ENCODE results near the gene ZNF816.
"Not testable (repeated sequence)": the region's sequence is repeated elsewhere in the genome, so short reads cannot be mapped to it uniquely, and the experiment has no call there.

Gene ZNF816

DNA sequence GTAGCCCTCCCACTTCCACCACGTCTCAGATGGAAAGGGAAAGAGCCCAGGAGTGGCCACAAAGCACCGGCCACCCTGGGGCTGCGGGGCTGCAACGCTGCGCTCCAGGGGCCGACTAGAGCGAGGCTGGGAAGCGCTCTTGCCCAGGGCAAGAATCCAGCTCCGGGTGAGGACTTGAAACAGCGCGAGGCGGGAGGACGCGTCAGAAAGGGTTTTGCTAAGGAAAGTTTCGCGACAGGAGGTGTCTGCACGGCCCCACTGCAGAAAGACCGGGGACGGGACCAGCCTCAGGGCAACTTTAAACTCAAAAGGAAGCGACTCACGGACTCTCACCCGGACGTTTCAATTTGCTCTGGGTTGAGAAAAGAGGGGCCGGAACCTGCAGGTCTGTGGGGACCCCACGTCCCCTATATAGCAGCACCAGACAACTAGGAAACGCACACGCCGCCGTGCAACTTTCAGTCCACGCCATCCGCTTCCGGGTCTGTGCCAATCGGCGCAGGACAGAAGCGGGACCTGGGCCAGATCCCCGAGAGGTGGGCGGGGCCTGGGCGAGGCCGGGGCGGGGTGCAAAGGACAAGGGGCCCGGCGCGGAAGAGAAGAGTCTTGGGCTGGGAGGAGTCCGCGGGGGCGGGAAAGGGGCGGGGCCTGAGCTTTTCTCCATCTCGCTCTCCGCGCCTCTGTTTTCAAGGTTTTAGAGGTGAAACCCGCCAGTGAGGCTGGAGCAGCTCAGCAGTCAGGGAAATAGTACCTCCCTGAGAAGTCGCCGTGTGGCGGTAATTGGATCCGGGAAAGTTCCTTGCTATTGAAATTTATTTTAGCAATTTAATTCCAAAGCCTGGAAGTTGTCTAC, at the start of gene ZNF816:
Gene ZNF816, minus strand, starts transcription at position 488 of the 853 bp plus-strand sequence. CDS start 6,792 bp downstream, outside the sequence.
- peak; percentile 98 for DNase-seq

DNA sequence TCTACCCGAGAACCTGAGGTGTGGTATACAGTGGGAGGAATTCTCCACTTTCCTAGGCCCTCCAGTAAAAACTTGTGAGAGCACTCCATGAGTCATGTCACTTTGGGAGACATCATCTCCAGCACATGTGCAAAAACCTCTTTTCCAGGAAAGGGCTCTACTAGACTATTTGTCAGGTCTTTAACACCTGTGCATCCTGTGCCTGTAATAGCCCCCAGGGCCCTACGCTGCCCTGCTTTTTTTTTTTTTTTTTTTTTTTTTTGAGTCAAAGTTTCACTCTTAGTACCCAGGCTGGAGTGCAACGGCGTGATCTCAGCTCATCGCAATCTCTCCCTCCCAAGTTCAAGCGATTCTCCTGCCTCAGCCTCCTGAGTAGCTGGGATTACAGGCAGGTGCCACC, 49.3 kb upstream of the ZNF816 start:
- DNase-seq: no peak

DNA sequence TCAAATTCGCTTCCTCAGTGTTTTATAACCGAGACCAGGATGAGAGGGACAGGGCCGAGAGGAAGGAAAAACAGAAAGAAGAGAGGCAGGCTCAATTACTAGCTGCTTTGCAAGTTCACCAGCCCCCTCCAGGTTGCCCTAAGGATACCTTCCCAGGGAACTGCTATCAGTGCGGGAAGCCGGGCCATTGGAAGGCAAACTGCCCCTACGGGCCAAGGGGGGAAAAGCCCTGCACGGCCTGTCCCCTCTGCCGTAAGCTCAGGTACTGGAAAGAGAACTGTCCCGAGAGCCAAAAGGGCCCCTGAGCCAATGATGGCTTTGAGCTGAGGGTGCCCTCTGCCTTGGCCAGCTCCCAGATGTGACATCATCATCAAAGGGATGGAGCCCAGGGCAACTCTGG, 47.8 kb upstream of the ZNF816 start:
- DNase-seq: no peak

DNA sequence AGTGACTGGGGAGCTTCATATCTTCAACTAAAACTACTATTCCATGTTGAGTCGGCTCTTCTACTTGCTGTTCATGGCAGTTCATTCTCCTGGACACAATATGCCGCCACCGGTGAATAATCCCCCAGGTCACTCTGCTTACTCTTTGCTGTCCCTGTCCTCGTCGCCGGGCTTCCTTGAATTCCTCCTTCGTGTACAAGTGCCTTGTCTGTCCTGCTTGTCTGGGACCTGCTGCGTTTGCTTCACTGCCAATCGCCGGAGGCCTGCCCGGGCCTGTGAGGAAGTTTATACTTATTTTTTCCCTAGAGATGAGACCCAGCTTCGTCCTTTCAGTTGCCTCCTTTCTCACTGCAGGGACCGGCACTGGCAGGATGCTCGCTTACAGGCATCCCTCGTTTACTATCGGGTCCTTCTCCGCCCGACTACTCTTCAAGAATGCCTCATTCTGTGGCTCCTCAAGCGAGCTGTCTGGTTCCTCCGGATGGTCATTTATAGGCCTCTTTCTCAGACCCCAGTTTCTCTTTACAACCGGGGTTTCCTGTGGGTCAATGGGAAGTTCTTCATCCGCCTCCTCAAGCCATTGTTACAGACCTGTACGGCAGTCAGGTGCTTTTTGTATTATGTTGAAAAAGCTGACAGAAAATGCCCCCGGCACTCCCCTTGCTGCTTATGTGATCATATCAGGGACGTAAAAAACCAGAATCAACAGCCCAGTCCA, 45.5 kb upstream of the ZNF816 start:
- no peak for DNase-seq

DNA sequence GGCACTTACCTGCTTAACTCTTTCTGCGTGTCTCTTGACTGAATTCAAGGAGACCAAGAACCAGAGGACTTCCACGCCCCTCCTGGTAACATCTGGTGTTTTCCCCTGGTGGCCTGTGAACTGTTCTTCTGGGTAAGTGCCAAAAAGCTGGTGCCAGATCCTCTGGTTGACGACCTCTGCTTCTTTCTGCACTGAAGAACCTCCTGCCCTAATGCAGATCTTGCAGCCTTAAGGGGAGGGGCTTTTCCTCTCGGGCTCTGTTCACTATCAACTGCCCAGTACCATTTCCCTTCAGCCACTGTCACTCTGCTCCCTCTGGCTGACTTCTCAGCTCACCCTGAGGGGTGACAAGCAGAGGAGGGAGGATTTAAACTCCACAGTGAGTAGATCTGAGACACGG, 44.9 kb upstream of the ZNF816 start:
- peak; percentile 65 for DNase-seq

DNA sequence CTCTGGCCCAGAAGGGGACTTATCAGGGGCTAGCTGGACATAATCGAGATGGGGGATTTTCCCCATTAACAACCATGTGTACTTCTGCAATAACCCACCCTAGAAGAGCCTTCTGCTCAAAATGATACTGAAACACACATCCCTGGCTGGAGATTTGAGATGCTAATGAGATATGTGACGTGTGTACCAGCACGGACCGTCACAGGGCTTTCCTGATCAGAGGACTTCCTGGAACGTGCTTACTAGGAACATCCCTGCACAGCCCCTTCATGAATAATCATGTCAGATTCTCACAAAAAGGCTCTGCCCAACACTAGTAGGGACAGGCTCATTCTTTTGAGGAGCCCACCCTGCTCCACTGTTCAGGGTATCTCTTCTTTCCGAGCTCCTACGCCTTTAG, 44.5 kb upstream of the ZNF816 start:
- DNase-seq: no peak

DNA sequence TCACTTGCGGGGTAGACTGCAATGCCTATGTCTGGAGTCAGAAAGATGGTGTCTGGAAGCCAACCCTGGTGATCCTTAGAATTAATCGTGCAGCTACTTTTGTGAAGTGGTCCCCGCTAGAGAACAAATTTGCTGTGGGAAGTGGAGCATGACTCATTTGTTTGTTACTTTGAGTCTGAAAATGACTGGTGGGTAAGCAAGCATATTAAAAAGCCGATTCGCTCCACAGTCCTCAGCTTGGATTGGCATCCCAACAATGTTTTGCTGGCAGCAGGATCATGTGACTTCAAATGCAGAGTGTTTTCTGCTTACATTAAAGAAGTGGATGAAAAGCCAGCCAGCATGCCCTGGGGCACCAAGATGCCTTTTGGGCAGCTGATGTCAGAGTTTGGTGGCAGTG, 41.6 kb upstream of the ZNF816 start:
- DNase-seq: no peak

DNA sequence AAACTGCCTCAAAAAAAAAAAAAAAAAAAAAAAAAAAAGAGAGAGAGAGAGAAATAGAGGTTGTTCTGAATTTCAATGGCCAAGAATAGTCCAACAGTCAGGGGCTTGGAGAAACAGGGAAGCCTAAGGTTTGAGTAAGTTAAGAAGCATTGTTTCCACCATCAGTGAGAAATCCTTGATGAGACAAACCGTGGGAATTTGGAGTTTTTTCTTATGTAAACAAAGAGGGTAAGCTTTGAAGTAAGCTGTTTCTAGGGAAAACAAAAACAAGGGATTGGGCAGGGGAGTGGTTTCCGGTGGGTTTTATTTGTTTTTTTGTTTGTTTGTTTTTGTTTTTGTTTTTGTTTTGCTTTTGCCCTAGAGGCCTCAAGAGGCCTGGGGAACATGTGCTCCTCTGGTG, 39.8 kb upstream of the ZNF816 start:
- no peak for DNase-seq

DNA sequence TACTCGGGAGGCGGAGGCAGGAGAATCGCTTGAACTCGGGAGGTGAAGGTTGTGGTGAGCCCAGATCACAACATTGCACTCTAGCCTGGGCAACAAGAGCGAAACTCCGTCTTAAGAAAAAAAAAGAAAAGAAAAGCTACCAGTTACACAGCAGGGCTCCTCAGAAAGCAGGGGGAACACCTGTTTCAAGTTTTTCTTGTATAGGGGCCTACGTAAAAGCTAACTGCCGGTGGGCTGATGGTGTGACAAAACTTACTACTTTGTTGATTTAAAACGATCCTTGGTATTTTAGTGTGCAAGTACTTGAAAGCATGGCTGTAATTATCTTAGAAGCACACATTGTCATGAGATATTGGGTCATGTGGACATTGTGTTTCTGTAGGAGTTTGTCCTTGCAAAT, 35.3 kb upstream of the ZNF816 start:
- no peak for DNase-seq

DNA sequence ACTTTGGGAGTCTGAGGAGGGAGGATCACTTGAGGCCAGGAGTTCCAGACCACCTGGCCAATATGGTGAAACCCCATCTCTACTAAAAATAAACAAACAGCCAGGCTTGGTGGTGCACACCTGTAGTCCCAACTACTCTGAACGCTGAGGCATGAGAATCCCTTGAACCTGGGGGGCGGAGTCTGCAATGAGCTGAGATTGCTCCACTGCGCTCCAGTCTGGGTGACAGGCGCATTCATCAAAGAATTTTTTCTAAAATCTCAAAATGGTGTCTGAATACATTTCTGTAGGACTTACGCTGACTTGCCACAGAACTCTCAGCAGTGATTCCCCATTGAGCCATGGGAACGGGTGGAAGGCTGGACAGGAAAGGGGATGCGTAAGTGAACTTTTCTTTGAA, 33.0 kb upstream of the ZNF816 start:
- no peak for DNase-seq

DNA sequence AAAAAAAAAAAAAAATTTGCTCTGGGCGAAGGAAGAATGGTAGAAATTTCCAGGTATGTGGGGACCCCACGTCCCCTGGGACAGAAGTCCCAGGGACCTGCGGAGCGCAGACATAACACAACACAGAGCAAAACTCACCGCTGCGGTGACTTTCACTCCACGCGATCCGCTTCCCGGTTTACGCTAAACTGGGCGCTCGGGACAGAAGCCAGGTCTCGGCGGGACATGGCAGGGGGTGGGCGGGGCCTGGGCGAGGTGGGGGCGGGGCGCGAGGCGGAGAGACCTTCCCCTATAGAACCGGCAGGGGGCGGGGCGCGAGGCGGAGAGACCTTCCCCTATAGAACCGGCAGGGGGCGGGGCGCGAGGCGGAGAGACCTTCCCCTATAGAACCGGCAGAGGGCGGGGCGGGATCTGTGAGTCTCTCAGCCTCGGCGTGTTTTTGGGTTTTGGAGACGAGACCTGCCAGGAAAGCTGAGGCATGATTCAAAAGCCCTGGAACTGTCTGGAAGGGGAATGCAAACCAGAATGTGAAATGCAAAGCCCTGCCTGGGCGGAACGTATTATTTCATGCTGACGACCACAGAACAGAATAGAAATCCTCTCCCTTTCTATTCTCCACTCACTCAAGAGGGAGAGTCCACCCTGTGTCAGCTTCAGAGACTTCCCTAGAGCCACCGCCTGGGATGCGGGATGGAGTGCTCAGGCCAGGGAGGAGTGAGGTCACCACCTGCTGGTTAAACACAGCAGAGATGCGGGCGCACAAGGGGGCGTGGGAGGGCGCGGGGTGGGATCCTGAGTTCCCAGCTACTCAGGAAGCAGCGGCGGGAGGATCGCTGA, 30.9 kb upstream of the ZNF816 start:
- peak; percentile 80 for DNase-seq

DNA sequence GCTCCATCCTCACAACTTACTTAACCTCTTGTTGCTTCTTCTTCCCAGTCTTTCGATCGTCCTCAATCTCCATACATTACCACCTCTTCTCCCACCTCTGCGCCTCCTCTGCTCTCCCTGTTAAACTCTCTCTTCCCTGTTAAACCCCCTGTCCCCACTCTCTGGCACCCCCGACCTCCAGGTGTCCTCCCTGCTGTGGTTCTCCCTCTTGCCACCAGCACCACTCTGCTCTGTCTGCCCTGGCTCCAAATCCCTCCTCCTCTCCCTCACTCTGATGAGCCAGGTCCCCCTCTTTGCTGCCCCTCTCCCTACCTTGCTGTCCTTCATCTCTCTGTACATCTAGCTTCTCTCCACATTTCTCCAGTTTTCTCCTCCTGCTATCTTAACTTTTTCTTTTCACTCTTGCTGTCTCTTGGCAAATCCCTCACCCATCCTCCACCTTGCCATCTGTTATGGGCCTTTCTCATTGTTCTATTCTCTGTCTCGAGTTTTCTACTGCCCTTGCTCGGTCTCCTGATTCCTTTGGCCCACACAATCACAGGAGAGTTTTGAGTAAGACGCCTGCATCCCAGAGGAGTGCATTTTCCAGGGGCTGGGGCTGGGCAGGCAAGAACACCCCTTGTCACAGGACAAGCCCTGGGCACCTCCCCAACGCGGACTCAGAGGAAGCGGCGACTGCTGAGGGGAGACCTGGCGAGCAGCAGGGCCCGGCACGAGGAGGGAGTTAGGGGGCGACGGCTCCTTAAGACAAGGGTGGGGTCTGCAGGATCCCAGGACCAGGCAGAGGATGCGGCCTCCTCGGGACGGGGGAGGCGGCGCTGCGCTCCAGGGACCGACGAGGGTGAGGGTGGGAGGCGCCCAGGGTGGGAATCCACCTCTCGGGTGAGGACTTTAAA, 29.7 kb upstream of the ZNF816 start:
- DNase-seq: no peak

DNA sequence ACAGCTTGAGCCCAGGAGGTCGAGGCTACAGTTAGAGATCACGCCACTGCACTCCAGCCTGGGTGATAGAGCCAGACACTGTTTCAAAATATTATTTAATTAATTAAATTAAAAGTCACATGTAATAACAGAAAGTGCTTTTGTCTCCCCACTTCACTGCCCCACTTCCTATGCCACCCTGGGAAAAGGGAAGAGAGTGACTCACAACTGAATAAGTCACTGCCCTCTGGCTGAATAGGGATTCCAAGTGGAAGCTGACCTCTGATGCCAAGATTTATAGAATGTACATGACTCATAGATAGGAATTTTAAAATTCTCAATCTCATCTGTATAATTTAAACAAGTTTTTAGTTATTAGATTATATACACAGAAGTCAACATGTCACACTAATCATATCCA, 28.8 kb upstream of the ZNF816 start:
- no peak for DNase-seq

DNA sequence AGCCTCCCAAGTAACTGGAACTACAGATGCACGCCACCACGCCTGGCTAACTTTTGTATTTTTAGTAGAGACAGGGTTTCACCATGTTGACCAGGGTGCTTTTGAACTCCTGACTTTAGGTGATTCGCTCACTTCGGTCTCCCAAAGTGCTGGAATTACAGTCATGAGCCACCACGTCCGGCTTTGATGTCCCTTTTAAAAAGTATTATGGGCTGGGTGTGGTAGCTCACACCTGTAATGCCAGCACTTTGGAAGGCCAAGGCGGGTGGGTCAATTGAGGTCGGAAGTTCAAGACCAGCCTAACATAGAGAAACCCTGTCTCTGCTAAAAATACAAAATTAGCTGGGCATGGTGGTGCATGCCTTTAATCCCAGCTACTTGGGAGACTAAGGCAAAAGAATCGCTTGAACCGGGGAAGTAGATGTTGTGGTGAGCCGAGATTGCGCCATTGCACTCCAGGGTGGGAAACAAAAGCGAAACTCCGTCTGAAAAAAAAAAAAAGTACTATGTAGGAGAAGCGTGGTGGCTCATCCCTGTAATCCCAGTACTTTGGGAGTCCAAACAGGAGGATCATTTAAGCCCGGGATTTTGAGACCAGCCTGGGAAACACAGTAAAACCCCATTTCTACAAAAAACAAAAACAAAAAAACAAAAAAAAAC, 28.2 kb upstream of the ZNF816 start:
- no peak for DNase-seq

DNA sequence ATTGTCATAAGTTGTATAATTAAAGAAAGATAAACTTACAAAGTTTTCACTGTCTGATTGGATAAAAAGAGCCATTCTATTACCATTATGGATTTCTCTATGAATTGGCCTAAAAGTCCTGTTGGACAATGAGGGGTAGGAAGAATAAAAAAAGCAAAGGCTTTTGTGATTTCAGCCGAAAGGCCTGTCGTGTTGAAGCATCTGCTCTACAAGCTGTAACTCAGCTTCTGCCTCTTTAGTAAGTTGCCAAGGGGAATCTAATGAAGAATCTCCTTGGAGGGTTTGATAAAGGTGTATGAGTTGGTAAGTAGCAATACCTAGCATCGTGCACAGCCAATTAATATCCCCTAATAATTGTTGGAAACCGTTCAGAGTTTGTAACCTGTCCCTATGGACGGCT, 25.8 kb upstream of the ZNF816 start:
- DNase-seq: no peak

DNA sequence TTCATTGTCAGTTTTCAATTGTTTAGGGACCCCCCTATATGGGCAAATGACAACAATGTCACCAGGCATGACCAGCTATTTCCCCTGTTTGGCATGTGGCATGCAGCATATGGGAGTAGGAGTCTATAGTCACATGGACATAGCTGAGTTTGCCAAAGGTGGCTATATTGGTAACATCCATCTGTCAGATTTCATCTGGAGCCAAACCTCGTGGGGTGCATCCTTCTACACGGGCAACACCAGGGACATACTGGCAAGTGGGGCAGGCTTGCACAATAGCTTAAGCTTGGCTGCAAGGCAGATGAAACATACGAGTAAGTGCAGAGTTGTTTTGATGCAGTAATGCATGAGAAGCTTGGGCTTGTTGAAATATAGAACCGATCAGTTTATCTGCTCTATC, 24.5 kb upstream of the ZNF816 start:
- no peak for DNase-seq

DNA sequence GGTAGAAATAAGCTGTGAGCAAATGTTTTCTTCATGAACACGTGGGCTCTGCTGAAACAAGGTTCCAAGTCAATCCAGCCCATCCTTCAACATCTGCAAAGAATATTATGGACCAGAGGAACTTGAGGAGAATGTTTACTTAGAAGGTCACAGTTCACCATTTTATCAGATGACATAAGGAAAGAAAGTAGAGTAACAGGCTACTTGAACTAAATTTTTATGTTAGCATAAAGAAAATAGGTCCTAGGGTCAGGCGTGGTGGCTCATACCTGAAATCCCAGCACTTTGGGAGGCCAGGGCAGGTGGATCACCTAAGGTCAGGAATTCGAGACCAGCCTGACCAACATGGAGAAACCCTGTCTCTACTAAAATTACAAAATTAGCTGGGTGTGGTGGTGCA, 20.5 kb upstream of the ZNF816 start:
- DNase-seq: not testable (repeated sequence)

DNA sequence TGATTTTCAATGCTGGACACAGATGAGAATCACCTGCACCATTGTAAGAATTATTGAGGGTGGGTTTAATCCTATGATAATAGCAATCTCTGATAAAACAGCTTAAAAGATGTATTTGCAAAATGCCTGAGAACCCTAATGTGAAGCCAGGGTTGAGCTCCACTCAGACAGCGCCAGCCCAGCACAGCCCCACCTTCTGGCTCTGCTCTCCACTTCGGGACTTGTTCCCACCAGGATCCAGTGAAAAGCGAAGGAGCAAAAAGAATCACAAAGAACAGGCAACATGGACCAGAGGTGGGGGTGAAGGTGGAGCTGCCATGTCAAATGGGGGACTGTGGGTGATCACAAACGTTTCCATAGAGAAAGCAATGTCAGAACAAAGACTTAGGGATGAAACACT, 18.6 kb upstream of the ZNF816 start:
- DNase-seq: no peak

DNA sequence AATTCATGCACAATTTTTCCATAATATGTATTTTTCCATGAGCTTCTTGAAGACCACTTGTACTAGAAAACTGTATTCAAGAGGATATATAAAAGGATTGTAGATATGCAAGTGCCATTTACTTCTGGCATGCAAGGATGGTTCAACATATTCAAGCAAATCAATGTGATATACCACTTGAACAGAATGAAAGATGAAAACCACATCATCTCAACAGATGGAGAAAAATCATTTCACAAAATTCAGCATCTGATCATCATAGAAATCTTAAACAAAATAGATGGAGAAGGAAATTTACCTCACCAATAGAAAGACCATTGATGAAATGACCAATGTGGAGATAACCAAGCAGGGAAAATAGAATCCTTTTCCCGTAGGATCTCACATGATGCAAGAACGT, 5.1 kb upstream of the ZNF816 start:
- DNase-seq: no peak

DNA sequence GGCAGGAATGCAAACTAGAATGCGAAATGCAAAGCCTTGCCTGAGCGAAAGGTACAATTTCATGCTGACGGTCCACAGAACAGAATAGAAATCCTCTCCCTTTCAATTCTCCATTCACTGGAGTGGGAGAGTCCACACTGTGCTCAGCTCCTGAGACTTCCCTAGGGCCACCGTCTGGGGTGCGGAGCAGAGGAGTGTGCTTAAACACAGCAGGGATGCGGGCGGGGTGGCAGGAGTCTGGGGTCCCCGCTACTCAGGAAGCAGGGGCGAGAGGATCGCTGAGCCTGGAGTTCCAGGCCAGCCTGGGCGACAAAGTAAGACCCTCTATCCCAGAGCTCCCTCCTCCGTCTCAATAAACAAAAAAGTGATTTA, 552 bp upstream of the ZNF816 start:
- no peak for DNase-seq

DNA sequence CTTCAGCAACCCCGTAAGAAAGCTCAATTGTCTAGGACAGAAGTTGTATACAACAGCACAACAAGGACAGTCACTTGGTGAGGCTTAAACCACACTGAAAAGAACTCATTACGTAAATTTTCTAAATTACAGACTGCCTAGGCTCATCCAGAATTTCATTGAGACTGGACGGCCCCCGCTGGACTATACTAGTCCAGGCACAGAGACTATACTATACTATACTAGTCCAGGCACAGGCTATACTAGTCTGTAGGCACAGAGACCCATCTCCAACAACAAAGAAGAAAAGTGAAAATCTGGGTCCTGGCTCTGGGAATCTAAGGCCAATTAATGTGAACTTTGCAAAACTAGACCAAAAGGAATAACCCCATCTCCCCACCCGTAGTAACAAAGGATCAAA, 700 bp downstream of the ZNF816 start:
- DNase-seq: no peak
